Spleen (tissue), 11 donors: ENCODE results near the gene EPHB2. TPM values are rescaled to one million over a fixed set of nuclear protein-coding genes. Genes with fewer than 3 reads are reported as not detected.

Source experiments
- DNase-seq: peaks from one replicate; pipeline ENCODE4 v3.0.0-alpha.2; 2020
- H3K27ac ChIP-seq, 8 donors: fragments of 200-600 bp; sonication (generic) in 7 of 8; 1 replicate in 4 of 8; 2 replicates in 4 of 8; pipeline versions ENCODE4 v1.5.0 to v1.8.0; 2016 to 2021; ENCODE audit warnings: inconsistent platforms in 4 of 8, mild to moderate bottlenecking in 4 of 8, moderate library complexity in 1 of 8
- H3K27me3 ChIP-seq, 7 donors: fragments of 200-600 bp; sonication (generic) in 6 of 7; replicated peaks in 1 of 7; 1 replicate in 4 of 7; 2 replicates in 3 of 7; pipeline versions ENCODE4 v1.5.0 to v1.8.0; 2016 to 2021; ENCODE audit warnings: inconsistent platforms in 3 of 7, mild to moderate bottlenecking in 1 of 7
- H3K36me3 ChIP-seq, 6 donors: fragments of 200-600 bp; sonication (generic) in 5 of 6; 1 replicate in 4 of 6; 2 replicates in 2 of 6; pipeline versions ENCODE4 v1.5.0 to v1.8.0; 2016 to 2021; ENCODE audit warnings: inconsistent platforms in 2 of 6
- H3K4me1 ChIP-seq, 6 donors: fragments of 200-600 bp; sonication (generic) in 5 of 6; 1 replicate in 3 of 6; 2 replicates in 3 of 6; pipeline versions ENCODE4 v1.5.0 to v1.8.0; 2016 to 2021; ENCODE audit warnings: inconsistent platforms in 3 of 6
- H3K4me3 ChIP-seq, 8 donors: fragments of 200-600 bp; sonication (generic) in 7 of 8; 1 replicate in 4 of 8; 2 replicates in 4 of 8; pipeline versions ENCODE4 v1.5.0 to v1.8.0; 2016 to 2021; ENCODE audit warnings: inconsistent platforms in 4 of 8, mild to moderate bottlenecking in 4 of 8, moderate library complexity in 2 of 8
- H3K9me3 ChIP-seq, 8 donors: fragments of 200-600 bp; sonication (generic) in 7 of 8; 1 replicate in 4 of 8; 2 replicates in 4 of 8; pipeline versions ENCODE4 v1.5.0 to v1.8.0; 2016 to 2021; ENCODE audit warnings: inconsistent platforms in 4 of 8
- POLR2A ChIP-seq, 3 donors: fragments of 450-650 bp; IDR thresholded peaks; one replicate each; pipeline ENCODE4 v1.5.1; 2017; ENCODE audit warnings: antibody characterized with exemption in 3 of 3, mild to moderate bottlenecking in 1 of 3
- POLR2AphosphoS5 ChIP-seq, 3 donors: sonication (generic); formaldehyde crosslinking; IDR thresholded peaks; one replicate each; pipeline ENCODE4 v1.5.1; 2017; ENCODE audit warnings: antibody characterized with exemption in 3 of 3
- WGBS, 5 donors: extraction: QIAGEN DNeasy Blood & Tissue Kit in 3 of 5; methylation state at CpG; one replicate each; pipeline versions ENCODE4 v1.1.5 to v1.1.7; 2013 to 2018; 5-methylcytosine and 5-hydroxymethylcytosine counted together
- intact Hi-C: fragments of 100-400 bp; cut with DNase I; formaldehyde crosslinking; loops from one replicate; pipeline ENCODE4 v1.15.0; 2023; ENCODE audit warnings: low total_unique reads
- polyA plus RNA-seq, 3 donors: library from polyadenylated mRNA; stranded (reverse); fragments of 200-250 nt; gene quantifications; one replicate each; pipeline ENCODE4 v1.2.1, GENCODE V29; 2013
- total RNA-seq, 7 donors: library from RNA; depleted of rRNA in 3 of 7; stranded (reverse); fragments of >200 nt in 3 of 7; fragmentation: NEBNext Ultra II Directional in 4 of 7; extraction: Animal tissue kit (Norgen Biotek cat#: 25700) in 4 of 7; gene quantifications; one replicate each; pipeline versions ENCODE4 v1.1.0 to v1.2.1, GENCODE V29; 2016 to 2021
- TF ChIP-seq, protein P1 (sequence below), 11 experiments: fragments of 200-600 bp in 7 of 11; fragments of 450-650 bp in 4 of 11; sonication (generic) in 4 of 11; IDR thresholded peaks in 8 of 11; conservative IDR thresholded peaks in 3 of 11; 1 replicate in 7 of 11; 2 replicates in 4 of 11; pipeline versions ENCODE4 v1.4.0 to v1.8.0; 2016 to 2021; ENCODE audit warnings: antibody characterized with exemption in 11 of 11, inconsistent platforms in 4 of 11, mild to moderate bottlenecking in 1 of 11
- donor health status: healthy with polysubstance abuse.
- donor health status: DM: no; HTN: no; CAD: no; lungs with moderate emphysema.
- donor health status: DM: no; HTN: no; CAD: no.
- donor health status: Bipolar disorder and iron deficiency.
- donor health status: healthy.
- donor health status: DM: no; HTN: no; CAD: no.
- donor health status: DM: yes; HTN: yes; CAD: no.

Gene EPHB2
- total and polyA plus RNA-seq, 10 donors = 0.67 to 9.3 (median 6.3) TPM

GRCh38 chr1:22889213-22889827 lies 178.7 kb downstream of the EPHB2 start:
- H3K27ac ChIP-seq = no peak overlapping the region
- H3K4me3 ChIP-seq = no peak overlapping the region
- TF ChIP-seq POLR2A (IDR thresholded peaks at IDR 0.05) (no peak), POLR2AphosphoS5 (IDR thresholded peaks at IDR 0.05) (no peak)
- TF ChIP-seq, protein P1, sequence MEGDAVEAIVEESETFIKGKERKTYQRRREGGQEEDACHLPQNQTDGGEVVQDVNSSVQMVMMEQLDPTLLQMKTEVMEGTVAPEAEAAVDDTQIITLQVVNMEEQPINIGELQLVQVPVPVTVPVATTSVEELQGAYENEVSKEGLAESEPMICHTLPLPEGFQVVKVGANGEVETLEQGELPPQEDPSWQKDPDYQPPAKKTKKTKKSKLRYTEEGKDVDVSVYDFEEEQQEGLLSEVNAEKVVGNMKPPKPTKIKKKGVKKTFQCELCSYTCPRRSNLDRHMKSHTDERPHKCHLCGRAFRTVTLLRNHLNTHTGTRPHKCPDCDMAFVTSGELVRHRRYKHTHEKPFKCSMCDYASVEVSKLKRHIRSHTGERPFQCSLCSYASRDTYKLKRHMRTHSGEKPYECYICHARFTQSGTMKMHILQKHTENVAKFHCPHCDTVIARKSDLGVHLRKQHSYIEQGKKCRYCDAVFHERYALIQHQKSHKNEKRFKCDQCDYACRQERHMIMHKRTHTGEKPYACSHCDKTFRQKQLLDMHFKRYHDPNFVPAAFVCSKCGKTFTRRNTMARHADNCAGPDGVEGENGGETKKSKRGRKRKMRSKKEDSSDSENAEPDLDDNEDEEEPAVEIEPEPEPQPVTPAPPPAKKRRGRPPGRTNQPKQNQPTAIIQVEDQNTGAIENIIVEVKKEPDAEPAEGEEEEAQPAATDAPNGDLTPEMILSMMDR (IDR thresholded peaks at IDR 0.05 in 8 of 11, conservative IDR thresholded peaks at IDR 0.05 in 3 of 11) = peak; percentile 30 to 67 (median 53)
- H3K36me3 ChIP-seq = no peaks in the 10 kb centered on the region
- intact Hi-C loops = loop anchor here (10.0 kb wide), 1 partner anchor 185 kb away; no protein-coding TSS in a partner anchor
- no peak for DNase-seq
- H3K4me1 ChIP-seq = peaks cover 5 to 18% (median 7%) of the 10 kb centered on the region in 6 donors
- WGBS, 5 donors = 70 to 81% (median 72%) methylated on average over 3 of the region's 3 CpGs
- H3K9me3 ChIP-seq = no peaks in the 10 kb centered on the region
- H3K27me3 ChIP-seq = no peaks in the 10 kb centered on the region

- no peak for DNase-seq
- no peaks in the 10 kb centered on the region for H3K9me3 ChIP-seq
- 91 to 95% (median 92%) methylated on average over 13 of the region's 13 CpGs for WGBS, 5 donors
- no peak for TF ChIP-seq POLR2AphosphoS5 (IDR thresholded peaks at IDR 0.05)
- TF ChIP-seq, protein P1 (IDR thresholded peaks at IDR 0.05 in 8 of 11, conservative IDR thresholded peaks at IDR 0.05 in 3 of 11) = no peak
- no peak for TF ChIP-seq POLR2A (IDR thresholded peaks at IDR 0.05)
- H3K4me1 ChIP-seq = no peaks in the 10 kb centered on the region
- H3K27ac ChIP-seq = no peak overlapping the region
- no peaks in the 10 kb centered on the region for H3K36me3 ChIP-seq
- H3K4me3 ChIP-seq = no peak overlapping the region
- intact Hi-C loops = no loop called here
- H3K27me3 ChIP-seq = peaks cover 0 to 11% (median 0%) of the 10 kb centered on the region in 7 donors
These were observed 182.2 kb downstream of the EPHB2 start for GRCh38 chr1:22892789-22893188.

- H3K27ac ChIP-seq = no peak overlapping the region
- WGBS, 5 donors = 49 to 90% (median 62%) methylated on average over 3 of the region's 3 CpGs
- H3K4me1 ChIP-seq = no peaks in the 10 kb centered on the region
- H3K4me3 ChIP-seq = no peak overlapping the region
- DNase-seq = no peak
- no peaks in the 10 kb centered on the region for H3K36me3 ChIP-seq
- H3K27me3 ChIP-seq = peaks cover 0 to 11% (median 0%) of the 10 kb centered on the region in 7 donors
- intact Hi-C loops = no loop called here
- TF ChIP-seq POLR2AphosphoS5 (IDR thresholded peaks at IDR 0.05) (no peak), POLR2A (IDR thresholded peaks at IDR 0.05) (no peak)
- TF ChIP-seq, protein P1 (IDR thresholded peaks at IDR 0.05 in 8 of 11, conservative IDR thresholded peaks at IDR 0.05 in 3 of 11) = no peak
- no peaks in the 10 kb centered on the region for H3K9me3 ChIP-seq
These were observed 182.7 kb downstream of the EPHB2 start for GRCh38 chr1:22893292-22893691.

GRCh38 chr1:22895357-22895756 lies 184.7 kb downstream of the EPHB2 start:
- DNase-seq = no peak
- H3K27me3 ChIP-seq = peaks cover 0 to 19% (median 0%) of the 10 kb centered on the region in 7 donors
- intact Hi-C loops = no loop called here
- H3K4me1 ChIP-seq = no peaks in the 10 kb centered on the region
- TF ChIP-seq POLR2A (IDR thresholded peaks at IDR 0.05) (no peak), POLR2AphosphoS5 (IDR thresholded peaks at IDR 0.05) (no peak)
- TF ChIP-seq, protein P1 (IDR thresholded peaks at IDR 0.05 in 8 of 11, conservative IDR thresholded peaks at IDR 0.05 in 3 of 11) = no peak
- H3K4me3 ChIP-seq = no peak overlapping the region
- WGBS, 5 donors = 73 to 80% (median 76%) methylated on average over 8 to 9 of the region's 9 CpGs
- H3K9me3 ChIP-seq = no peaks in the 10 kb centered on the region
- H3K36me3 ChIP-seq = no peaks in the 10 kb centered on the region
- no peak overlapping the region for H3K27ac ChIP-seq
